ENCODE results near the gene ARL4D.

The ARL4D gene

DNA sequence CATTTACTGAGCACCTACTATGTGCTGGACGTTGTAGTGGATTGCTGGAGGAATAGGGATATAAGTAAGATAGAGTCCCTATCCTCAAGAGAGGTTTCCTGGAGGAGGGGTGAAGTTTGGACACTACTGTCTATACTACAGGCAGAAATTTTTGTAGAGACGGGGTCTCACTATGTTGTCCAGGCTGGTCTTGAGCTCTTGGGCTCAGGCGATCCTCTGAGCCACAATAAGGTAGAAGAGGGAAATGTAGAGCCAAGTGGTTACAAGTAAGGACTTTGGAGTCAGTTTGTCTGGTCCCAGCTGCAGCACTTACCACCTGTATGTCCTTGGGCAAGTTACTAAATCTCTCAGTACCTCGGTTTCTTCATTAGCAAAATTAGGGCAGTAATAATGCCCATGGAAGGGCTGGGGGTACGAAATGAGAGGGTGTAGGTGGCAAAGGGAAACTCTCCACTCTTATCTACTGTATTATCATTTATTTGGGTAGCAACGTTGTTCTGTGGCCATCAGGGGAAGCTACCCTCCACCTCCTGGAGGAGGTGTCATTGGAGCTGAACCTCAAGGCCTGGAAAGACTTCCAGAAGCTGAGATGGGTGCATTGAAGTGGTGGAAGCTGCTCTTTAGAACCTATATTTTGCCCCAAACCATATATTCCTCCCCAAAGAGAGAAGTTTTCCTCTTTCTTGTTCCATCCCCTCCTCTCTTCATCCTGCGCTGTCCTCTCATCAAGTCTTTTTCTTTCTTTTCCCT is 50.1 kb downstream of the ARL4D start:
- no peak for DNase-seq (ENCODE audit: low spot score in 2 of 2)
- Mint-ChIP-seq H3K36me3 (ENCODE audit: insufficient read depth) (no peaks in the 10 kb centered on the region), H3K4me3 (no peak overlapping the region), H3K4me1 (no peaks in the 10 kb centered on the region), H3K27me3 (peaks cover 30% of the 10 kb centered on the region), H3K9me3 (no peaks in the 10 kb centered on the region), H3K27ac (ENCODE audit: low read depth) (no peak overlapping the region)
- no peak for ATAC-seq (replicated peaks; ENCODE audit: extremely low read depth, poor library complexity, severe bottlenecking)

DNA sequence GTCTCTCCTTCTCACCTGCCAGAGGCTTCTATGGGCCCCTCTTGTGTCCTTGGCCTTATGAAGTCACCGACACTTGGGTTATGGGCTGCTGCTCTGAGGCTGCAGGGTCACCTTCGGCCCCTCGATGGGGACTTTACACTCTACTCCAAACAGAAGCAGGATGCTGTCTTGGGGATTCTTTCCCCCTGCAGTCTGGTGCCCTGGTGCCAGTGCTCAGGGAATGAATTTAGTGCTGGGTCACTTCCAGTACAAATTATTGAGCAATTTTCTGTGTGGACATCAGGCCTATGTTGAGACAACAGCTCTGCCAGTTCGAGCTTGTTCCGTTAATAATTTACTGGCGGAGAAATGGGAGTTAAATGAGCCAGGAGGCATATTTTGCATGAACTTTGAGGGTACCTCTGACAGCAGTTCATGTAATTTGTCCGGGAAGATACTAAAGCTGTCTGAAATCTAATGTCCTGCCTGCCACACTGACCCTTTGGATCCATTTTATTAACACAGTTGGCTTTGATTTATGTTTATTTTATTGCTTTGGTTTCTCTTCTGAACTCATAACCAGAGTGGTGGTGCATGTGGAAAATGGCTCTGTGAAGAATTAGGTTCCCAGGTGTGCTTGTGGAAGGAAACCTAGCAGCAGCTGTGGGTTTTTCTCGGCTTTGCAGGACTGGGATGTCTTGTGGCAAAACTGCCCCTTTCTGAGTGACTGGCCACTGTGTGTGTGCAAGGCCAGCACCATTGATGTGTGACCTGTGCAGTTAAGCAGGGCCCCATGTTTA is 50.9 kb downstream of the ARL4D start:
- Mint-ChIP-seq H3K27ac (ENCODE audit: low read depth) (no peak overlapping the region), H3K4me1 (no peaks in the 10 kb centered on the region), H3K36me3 (ENCODE audit: insufficient read depth) (no peaks in the 10 kb centered on the region), H3K27me3 (peaks cover 25% of the 10 kb centered on the region), H3K9me3 (no peaks in the 10 kb centered on the region), H3K4me3 (no peak overlapping the region)
- ATAC-seq (replicated peaks; ENCODE audit: extremely low read depth, poor library complexity, severe bottlenecking) (no peak), DNase-seq (ENCODE audit: low spot score in 2 of 2) (no peak)
